H7 (cell line): Measurements from ENCODE around the gene NHSL2. TPM values are rescaled to one million over a fixed set of nuclear protein-coding genes. Genes with fewer than 3 reads are reported as not detected.

Experiments
- DNase-seq: peaks from one replicate; pipeline ENCODE4 v3.0.0; 2012
- H3K27me3 ChIP-seq: 2 replicates; pipeline ENCODE4 v1.6.0; 2011; ENCODE audit warnings: mild to moderate bottlenecking, low read length; ENCODE audit not compliant: control insufficient read depth, insufficient read depth
- H3K36me3 ChIP-seq: replicated peaks from 2 replicates; pipeline ENCODE4 v1.5.1; 2011; ENCODE audit warnings: low read length; ENCODE audit not compliant: control insufficient read depth, insufficient read depth
- H3K4me3 ChIP-seq: 2 replicates; pipeline ENCODE4 v1.5.1; 2011; ENCODE audit warnings: low read depth, mild to moderate bottlenecking, control low read depth, low read length, moderate library complexity; ENCODE audit not compliant: insufficient read depth
- total RNA-seq: library from RNA; depleted of rRNA; stranded (reverse); fragments of >200 nt; shearing (Covaris generic); gene quantifications from 2 replicates; pipeline ENCODE4 v1.2.3, GENCODE V29; 2014

Gene NHSL2
- total RNA-seq, 1 experiment from 2014 or later, result 3.7 TPM

DNA sequence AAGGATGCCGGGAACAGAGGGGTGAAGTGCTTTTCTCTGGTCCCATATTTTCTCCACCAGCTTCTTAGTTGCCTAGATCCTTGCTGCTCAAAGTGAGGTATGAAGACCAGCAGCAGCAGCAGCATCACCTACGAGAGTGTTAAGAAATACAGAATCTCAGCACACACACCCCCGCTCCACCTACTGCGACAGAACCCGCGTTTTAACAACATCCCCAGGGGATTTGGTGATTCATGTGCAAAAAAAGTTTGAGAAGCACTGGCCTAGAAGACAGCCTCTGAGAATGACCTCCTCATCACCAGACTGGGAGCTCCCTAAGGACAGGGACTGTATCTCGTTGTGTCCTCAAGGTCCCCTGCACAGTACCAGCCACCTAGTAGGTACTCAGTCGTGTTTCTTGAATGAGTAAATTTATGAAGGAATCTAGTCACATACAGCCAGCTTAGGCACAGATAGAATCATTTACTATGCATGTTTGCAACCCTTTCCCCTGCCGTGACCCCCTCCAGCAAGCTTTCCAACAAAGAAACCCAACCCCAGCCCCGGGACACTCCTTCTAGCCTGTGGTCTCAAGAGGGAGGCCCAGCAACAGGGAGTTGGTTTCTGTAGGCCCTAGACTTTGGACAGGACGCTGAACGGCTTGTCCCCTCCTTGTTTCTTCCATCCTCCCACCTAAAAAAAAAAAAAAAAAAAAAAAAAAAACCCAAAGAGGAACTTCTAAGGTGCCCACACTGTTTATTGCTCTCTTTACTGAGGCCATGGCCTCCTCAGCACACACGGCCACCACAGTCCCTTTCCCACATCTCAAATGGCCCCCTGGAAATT, 199.6 kb downstream of the NHSL2 start:
- H3K4me3 ChIP-seq, result no peak overlapping the region
- peak; percentile 20 for DNase-seq
- no peaks in the 10 kb centered on the region for H3K36me3 ChIP-seq
- no peaks in the 10 kb centered on the region for H3K27me3 ChIP-seq

DNA sequence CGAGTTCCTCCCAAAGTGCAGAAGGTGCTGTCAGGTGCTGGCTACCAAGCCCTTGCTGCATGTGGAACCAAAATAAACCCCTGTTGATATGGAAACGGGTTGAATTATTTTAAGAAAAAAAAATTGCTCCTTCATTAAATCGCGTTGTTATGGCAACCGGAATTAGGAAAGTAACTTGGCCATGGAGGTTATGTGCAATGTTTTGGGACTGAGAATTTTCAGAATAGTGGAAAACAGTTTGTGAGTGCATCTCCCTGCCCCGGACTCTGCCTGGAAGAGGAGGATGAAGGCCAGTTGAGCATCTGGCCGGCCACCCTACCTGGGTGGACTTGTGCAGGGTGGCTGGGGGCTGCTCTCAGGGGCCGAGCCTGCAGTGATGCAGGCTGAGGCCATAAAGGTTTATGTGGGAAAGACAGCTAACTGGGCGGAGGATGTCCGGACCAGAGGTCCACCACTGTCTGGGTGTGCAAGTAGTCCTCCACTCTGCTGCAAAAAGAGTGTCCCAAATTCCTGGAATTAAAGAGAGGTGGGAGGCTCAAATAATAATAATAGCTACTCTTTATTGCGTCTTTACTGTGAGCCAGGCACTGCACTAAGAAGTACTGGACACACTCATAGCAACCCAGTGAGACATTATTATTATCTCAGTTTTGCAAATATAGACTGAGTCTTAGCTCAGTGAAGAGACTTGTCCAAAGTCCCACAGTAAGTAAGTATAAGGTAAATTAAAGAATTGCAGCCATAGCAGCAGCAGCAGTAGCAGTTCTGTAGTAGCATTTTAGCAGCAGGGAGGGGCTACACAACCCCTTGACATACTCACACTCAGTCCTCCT, 200.4 kb downstream of the NHSL2 start:
- DNase-seq, result no peak

GRCh38 chrX:72113461-72113860, 202.8 kb downstream of the NHSL2 start:
- DNase-seq, result no peak
- Histone ChIP-seq H3K36me3 (no peaks in the 10 kb centered on the region), H3K4me3 (no peak overlapping the region), H3K27me3 (no peaks in the 10 kb centered on the region)

More for the DNA sequence above, 200.4 kb downstream of the NHSL2 start:
- H3K4me3 ChIP-seq, result no peak overlapping the region
- no peaks in the 10 kb centered on the region for H3K36me3 ChIP-seq
- no peaks in the 10 kb centered on the region for H3K27me3 ChIP-seq

GRCh38 chrX:72114306-72114705, 203.7 kb downstream of the NHSL2 start:
- Histone ChIP-seq H3K36me3 (no peaks in the 10 kb centered on the region), H3K4me3 (no peak overlapping the region), H3K27me3 (no peaks in the 10 kb centered on the region)
- no peak for DNase-seq

GRCh38 chrX:72114807-72115206, 204.2 kb downstream of the NHSL2 start:
- Histone ChIP-seq H3K27me3 (no peaks in the 10 kb centered on the region), H3K4me3 (no peak overlapping the region), H3K36me3 (no peaks in the 10 kb centered on the region)
- no peak for DNase-seq

GRCh38 chrX:72115380-72115779, 204.7 kb downstream of the NHSL2 start:
- H3K4me3 ChIP-seq, result no peak overlapping the region
- no peaks in the 10 kb centered on the region for H3K27me3 ChIP-seq
- H3K36me3 ChIP-seq, result no peaks in the 10 kb centered on the region
- peak; percentile 33 for DNase-seq

DNA sequence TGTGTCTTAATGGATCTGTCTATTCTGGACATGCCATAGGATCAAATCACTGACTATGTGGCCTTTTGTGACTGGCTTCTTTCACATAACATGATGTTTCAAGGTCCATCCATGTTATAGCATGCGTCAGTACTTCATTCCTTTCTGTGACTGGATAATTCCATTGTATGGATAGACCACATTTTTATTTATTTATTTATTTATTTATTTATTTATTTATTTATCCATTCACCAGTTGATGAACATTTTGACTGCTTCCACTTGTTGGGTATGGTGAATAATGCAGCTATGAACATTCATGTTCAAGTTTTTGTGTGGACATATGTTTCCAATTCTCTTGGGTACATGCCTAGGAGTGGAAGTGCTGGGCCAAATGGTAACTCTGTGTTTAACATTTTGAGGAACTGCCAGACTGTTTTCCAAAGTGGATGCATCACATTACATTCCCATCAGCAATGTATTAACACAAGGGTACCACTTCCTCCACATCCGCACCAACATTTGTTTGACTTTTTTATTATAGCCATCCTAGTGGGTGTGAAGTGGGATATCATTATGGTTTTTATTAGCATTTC, 207.1 kb downstream of the NHSL2 start:
- no peak for DNase-seq
- Histone ChIP-seq H3K4me3 (no peak overlapping the region), H3K27me3 (no peaks in the 10 kb centered on the region), H3K36me3 (no peaks in the 10 kb centered on the region)

DNA sequence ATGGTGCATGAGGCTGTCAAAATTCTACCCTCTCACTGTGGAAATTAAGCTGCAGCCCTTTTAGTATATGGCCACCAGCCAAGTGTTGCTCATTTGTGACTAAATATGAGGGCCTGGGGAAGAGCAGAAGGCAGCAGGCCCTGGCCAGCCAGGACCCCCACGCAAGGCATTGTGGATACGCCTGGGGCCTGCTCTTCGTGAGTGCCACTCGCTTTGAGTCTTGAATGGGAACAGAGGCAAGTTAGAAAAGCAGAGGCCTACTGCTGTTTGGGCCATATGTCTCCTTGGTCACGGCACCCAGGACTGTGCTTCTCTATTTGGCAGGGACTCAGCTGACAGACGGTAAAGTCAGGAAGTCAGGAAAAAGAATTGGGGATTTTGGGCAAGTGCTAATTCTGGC, 210.2 kb downstream of the NHSL2 start:
- Histone ChIP-seq H3K4me3 (no peak overlapping the region), H3K27me3 (no peaks in the 10 kb centered on the region), H3K36me3 (no peaks in the 10 kb centered on the region)
- DNase-seq, result no peak

GRCh38 chrX:72121383-72121782, 210.7 kb downstream of the NHSL2 start:
- Histone ChIP-seq H3K27me3 (no peaks in the 10 kb centered on the region), H3K36me3 (no peaks in the 10 kb centered on the region), H3K4me3 (no peak overlapping the region)
- no peak for DNase-seq

GRCh38 chrX:72122621-72123337, 212.1 kb downstream of the NHSL2 start:
- Histone ChIP-seq H3K36me3 (no peaks in the 10 kb centered on the region), H3K27me3 (no peaks in the 10 kb centered on the region), H3K4me3 (no peak overlapping the region)
- DNase-seq, result no peak

DNA sequence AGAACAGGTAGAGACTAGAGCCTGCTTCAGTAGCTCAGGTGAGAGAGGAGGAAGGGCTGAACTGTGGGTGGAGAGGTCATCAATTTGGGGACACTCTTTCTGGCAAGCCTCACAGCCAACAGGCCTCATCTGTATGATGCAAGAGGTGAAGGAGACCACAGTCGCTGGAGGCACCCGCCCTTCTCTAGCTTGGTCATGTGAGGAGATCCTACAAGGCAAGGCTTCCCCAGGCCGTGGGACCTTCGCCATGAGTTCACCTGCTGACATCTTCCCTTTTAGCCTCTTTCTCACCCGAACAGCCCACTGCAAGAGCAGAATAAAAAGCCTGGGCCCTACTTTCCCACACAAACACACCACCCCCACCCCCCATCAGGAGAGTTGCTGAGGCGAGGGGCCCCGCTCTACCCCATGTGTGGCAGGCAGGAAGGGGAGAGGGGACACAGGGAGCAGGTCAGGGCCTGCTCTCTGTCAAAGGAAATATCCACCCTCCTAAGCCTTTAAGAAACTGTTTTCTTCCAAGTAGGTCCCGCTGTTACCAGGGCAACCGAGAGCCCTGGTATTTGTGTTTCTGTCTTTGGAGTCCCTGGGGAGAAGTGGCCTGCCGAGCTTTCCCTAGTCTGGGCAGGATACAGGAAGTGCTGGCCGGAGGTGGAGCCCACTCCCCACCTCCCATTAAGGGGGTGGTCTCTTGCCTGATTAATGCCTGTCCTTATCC, 213.0 kb downstream of the NHSL2 start:
- Histone ChIP-seq H3K27me3 (peaks cover under 1% of the 10 kb centered on the region; the same call in 1 of the 2 replicates), H3K4me3 (no peak overlapping the region), H3K36me3 (no peaks in the 10 kb centered on the region)
- DNase-seq, result peak; percentile 67

GRCh38 chrX:72124540-72125201, 214.0 kb downstream of the NHSL2 start:
- Histone ChIP-seq H3K36me3 (no peaks in the 10 kb centered on the region), H3K27me3 (peaks cover 10% of the 10 kb centered on the region), H3K4me3 (no peak overlapping the region)
- DNase-seq, result no peak

DNA sequence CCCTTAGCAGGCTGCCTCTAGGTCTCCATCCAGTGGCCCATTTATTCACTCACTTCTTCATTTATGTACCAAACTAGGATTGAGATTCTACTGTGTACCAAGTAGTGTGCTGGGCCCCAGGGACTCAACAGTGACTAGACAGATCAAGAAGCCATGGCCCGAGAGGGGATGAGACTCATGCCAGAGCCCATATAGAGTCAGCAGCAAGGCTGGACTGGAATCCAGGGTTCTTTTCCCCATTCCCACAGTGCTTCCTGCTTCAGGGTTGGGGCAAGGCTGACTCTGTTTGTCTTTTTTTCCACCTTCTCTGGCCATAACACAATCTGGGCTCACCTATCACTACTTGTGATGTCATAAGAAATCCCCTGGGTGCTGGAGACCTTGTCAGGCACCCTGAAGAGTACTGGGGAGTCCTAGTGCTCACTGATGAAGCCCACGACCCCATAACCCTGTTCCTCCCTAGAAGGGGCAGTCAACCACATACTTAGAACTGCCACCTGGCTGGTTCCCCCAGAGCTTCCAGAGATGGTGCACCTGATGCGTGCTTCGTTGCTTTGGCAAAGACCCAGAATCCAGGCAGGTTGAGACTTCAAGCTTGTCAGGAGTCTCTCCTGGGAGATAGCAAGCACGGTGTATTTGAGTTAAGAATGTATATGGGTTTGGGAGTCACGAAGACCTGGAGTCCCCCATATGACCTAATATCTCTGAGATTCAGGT, 214.8 kb downstream of the NHSL2 start:
- H3K27me3 ChIP-seq, result peaks cover 18% of the 10 kb centered on the region

More for the DNA sequence above, 214.8 kb downstream of the NHSL2 start:
- H3K4me3 ChIP-seq, result no peak overlapping the region
- no peaks in the 10 kb centered on the region for H3K36me3 ChIP-seq
- no peak for DNase-seq
